ENCODE data around the gene TMEM170A. TPM values are rescaled to one million over a fixed set of nuclear protein-coding genes. Genes with fewer than 3 reads are reported as not detected.

TMEM170A gene
- total RNA-seq, 2 donors from 2014 or later: 21.5 to 35.9 TPM

DNA sequence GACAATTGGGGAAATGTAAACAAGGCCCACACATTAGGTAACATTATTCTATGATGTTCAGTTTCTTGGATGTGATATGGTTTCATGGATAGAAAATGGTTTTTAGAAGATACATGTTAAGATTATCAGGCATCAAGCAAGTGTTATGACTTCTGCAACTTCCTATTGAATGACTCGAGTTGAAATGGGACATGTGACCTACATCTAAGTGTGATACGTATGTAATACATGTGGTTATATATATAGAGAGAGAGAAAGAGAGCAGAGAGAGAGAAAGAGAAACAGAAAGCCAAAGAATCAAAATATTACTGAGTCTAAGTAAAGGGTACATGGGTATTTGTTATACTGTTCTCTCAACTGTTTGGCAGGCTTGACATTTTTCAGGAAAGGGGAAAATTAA is 1.7 kb downstream of the TMEM170A start:
- Histone ChIP-seq H3K9me3 (no peaks in the 10 kb centered on the region), H3K27ac (no peak overlapping the region), H3K4me1 (replicated peaks) (no peaks in the 10 kb centered on the region), H3K27me3 (replicated peaks; ENCODE audit: insufficient read depth) (no peaks in the 10 kb centered on the region), H3K36me3 (no peaks in the 10 kb centered on the region), H3K4me3 (no peak overlapping the region)
- no peak for TF ChIP-seq POLR2AphosphoS5 (IDR thresholded peaks at IDR 0.05)
- TF ChIP-seq, protein P1, sequence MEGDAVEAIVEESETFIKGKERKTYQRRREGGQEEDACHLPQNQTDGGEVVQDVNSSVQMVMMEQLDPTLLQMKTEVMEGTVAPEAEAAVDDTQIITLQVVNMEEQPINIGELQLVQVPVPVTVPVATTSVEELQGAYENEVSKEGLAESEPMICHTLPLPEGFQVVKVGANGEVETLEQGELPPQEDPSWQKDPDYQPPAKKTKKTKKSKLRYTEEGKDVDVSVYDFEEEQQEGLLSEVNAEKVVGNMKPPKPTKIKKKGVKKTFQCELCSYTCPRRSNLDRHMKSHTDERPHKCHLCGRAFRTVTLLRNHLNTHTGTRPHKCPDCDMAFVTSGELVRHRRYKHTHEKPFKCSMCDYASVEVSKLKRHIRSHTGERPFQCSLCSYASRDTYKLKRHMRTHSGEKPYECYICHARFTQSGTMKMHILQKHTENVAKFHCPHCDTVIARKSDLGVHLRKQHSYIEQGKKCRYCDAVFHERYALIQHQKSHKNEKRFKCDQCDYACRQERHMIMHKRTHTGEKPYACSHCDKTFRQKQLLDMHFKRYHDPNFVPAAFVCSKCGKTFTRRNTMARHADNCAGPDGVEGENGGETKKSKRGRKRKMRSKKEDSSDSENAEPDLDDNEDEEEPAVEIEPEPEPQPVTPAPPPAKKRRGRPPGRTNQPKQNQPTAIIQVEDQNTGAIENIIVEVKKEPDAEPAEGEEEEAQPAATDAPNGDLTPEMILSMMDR (IDR thresholded peaks at IDR 0.05): no peak
- TF ChIP-seq POLR2A (IDR thresholded peaks at IDR 0.05): no peak
- intact Hi-C loops (cut with DNase I): loop anchor here (2.0 kb wide), 1 partner anchor 28 kb away; no protein-coding TSS in a partner anchor
- 20% methylated on average over 2 of the region's 2 CpGs for WGBS
- no peak for DNase-seq (ENCODE audit: low spot score)

DNA sequence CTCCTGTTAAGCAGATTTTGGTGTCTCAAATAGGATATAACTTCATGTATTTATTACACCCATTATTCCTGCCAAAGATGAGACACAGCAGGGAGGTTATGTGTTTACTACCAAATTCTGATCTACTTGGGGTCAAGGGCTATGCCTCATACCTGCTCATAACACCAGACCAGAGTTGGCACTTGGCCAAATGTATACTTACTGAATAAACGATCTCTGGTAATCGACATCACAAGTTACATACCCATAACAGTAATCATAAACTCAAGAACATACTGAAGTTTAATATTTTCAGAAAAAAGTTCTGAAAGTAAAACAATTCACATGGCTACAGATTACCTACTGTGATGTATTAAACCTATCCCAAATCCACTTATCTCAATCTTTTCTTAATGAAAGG is 2.9 kb downstream of the TMEM170A start:
- Histone ChIP-seq H3K27ac (no peak overlapping the region), H3K4me3 (no peak overlapping the region), H3K27me3 (replicated peaks; ENCODE audit: insufficient read depth) (no peaks in the 10 kb centered on the region), H3K36me3 (no peaks in the 10 kb centered on the region), H3K4me1 (replicated peaks) (no peaks in the 10 kb centered on the region), H3K9me3 (no peaks in the 10 kb centered on the region)
- no peak for DNase-seq (ENCODE audit: low spot score)
- intact Hi-C loops (cut with DNase I): no loop called here
- WGBS: 79% methylated on average over 2 of the region's 2 CpGs
- TF ChIP-seq, protein P1 (IDR thresholded peaks at IDR 0.05): no peak
- TF ChIP-seq POLR2AphosphoS5 (IDR thresholded peaks at IDR 0.05) (no peak), POLR2A (IDR thresholded peaks at IDR 0.05) (no peak)

DNA sequence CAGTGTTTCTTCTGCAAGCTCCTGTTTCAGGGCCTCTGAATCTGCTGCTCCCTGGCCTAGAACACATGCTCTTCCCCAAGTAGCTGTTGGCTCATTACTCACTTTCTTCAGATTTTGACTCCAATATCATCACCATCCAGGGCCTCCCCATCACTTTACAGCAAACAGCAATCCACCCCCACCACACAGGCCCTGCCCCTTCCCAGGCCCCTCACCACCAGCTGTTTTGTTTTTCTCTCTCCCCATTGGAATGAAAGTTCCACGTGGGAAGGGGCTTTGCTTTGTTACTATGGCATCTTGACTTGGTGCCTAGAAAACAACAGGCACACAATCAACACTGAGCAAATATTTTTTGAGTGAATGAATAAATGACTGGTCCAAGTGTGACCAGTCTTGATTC is 4.0 kb downstream of the TMEM170A start:
- no peaks in the 10 kb centered on the region for H3K4me1 ChIP-seq (replicated peaks)
- no peak for DNase-seq (ENCODE audit: low spot score)
- no peaks in the 10 kb centered on the region for H3K27me3 ChIP-seq (replicated peaks; ENCODE audit: insufficient read depth)
- intact Hi-C loops (cut with DNase I): no loop called here
- no peaks in the 10 kb centered on the region for H3K9me3 ChIP-seq
- H3K27ac ChIP-seq: no peak overlapping the region
- H3K36me3 ChIP-seq: no peaks in the 10 kb centered on the region
- no peak for TF ChIP-seq POLR2AphosphoS5 (IDR thresholded peaks at IDR 0.05)
- TF ChIP-seq, protein P1 (IDR thresholded peaks at IDR 0.05): no peak
- no peak for TF ChIP-seq POLR2A (IDR thresholded peaks at IDR 0.05)
- WGBS: 15% methylated on average over 1 of the region's 1 CpG
- no peak overlapping the region for H3K4me3 ChIP-seq

DNA sequence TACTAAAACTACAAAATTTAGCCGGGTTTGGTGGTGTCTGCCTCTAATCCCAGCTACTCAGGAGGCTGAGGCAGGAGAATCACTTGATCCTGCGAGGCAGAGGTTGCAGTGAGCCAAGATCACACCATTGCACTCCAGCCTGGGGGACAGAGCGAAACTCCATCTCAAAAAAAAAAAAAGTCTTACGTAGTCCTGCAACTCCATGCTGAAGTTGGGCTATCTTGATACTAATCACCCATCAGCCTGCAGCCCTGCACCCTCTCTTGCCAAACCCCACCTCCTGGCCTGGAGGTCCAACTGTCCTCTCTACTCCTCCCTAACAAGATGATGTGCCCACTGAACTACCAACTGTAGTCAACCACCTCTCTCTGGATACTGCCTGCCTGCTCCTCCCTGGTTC is 4.8 kb downstream of the TMEM170A start:
- intact Hi-C loops (cut with DNase I): no loop called here
- TF ChIP-seq POLR2AphosphoS5 (IDR thresholded peaks at IDR 0.05) (no peak), POLR2A (IDR thresholded peaks at IDR 0.05) (no peak)
- TF ChIP-seq, protein P1 (IDR thresholded peaks at IDR 0.05): no peak
- Histone ChIP-seq H3K4me1 (replicated peaks) (no peaks in the 10 kb centered on the region), H3K9me3 (no peaks in the 10 kb centered on the region), H3K36me3 (no peaks in the 10 kb centered on the region), H3K4me3 (no peak overlapping the region), H3K27ac (no peak overlapping the region), H3K27me3 (replicated peaks; ENCODE audit: insufficient read depth) (no peaks in the 10 kb centered on the region)
- WGBS: 96% methylated on average over 4 of the region's 4 CpGs
- no peak for DNase-seq (ENCODE audit: low spot score)

DNA sequence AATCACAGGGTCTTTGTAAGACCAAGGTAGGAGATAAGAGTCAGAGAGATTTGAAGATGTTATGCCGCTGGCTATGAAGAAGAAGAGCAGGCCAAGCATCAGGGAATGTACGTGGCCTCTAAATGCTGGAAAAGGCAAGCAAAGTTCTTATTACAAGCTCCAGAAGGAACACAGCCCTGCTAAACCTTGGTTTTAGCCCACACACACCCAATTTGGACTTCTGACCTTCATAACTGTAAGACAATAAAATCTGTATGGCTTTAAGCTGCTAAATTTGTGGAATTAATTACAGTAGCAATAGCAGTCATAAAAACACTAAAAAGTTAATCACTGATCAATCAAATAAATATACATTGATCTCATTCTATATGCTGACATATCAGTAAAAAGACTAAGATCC is 6.0 kb downstream of the TMEM170A start:
- Histone ChIP-seq H3K27me3 (replicated peaks; ENCODE audit: insufficient read depth) (no peaks in the 10 kb centered on the region), H3K4me3 (no peak overlapping the region), H3K27ac (no peak overlapping the region), H3K4me1 (replicated peaks) (no peaks in the 10 kb centered on the region), H3K9me3 (no peaks in the 10 kb centered on the region), H3K36me3 (no peaks in the 10 kb centered on the region)
- no peak for DNase-seq (ENCODE audit: low spot score)
- intact Hi-C loops (cut with DNase I): no loop called here
- TF ChIP-seq, protein P1 (IDR thresholded peaks at IDR 0.05): no peak
- TF ChIP-seq POLR2AphosphoS5 (IDR thresholded peaks at IDR 0.05): no peak
- TF ChIP-seq POLR2A (IDR thresholded peaks at IDR 0.05): no peak
- WGBS: 84% methylated on average over 2 of the region's 2 CpGs

Measured in prostate gland (tissue), 2 donors.